Thyroid gland (tissue), 4 donors: ENCODE data around the gene DLG1.

Experiments used
- CTCF ChIP-seq, 6 experiments: fragments of 200-600 bp in 3 of 6; fragments of 450-650 bp in 3 of 6; sonication (generic) in 3 of 6; IDR thresholded peaks; one replicate each; pipeline ENCODE4 v1.5.1; 2016 to 2019; ENCODE audit warnings: antibody characterized with exemption in 6 of 6, mild to moderate bottlenecking in 2 of 6, inconsistent platforms in 1 of 6, moderate library complexity in 1 of 6
- POLR2A ChIP-seq, 2 donors: fragments of 450-650 bp; IDR thresholded peaks; one replicate each; pipeline ENCODE4 v1.6.1; 2017; ENCODE audit warnings: antibody characterized with exemption in 2 of 2, mild to moderate bottlenecking in 2 of 2, moderate library complexity in 1 of 2

GRCh38 chr3:197007296-197007940, 291.0 kb downstream of the DLG1 start:
- TF ChIP-seq POLR2A (IDR thresholded peaks at IDR 0.05) (no peak), CTCF (IDR thresholded peaks at IDR 0.05) (no peak)
